GM12878 (cell line): ENCODE results near the gene SYTL2. TPM values are rescaled to one million over a fixed set of nuclear protein-coding genes. Genes with fewer than 3 reads are reported as not detected.

ENCODE experiments used
- ATAC-seq: fragments of 200-7000 bp; cut with Tn5 transposase; 3 replicates; pipeline ENCODE4 v1.9.1; 2020; ENCODE audit warnings: mild to moderate bottlenecking, moderate library complexity
- BruUV-seq: library from RNA; stranded (reverse); fragments of 400-500 nt; replicated peaks from 2 replicates; lab custom pipeline; 2021; lab: Mats Ljungman, UMichigan
- CTCF ChIA-PET: fragments of 300-600 bp; sonication (Branson Sonifier 250); formaldehyde crosslinking; extraction: SDS; loops from one replicate; lab custom pipeline; 2021; ENCODE audit warnings: inconsistent platforms; lab: Yijun Ruan, JAX
- POLR2A ChIA-PET: fragments of 350-600 bp; formaldehyde crosslinking; extraction: SDS; loops from one replicate; lab custom pipeline; 2021; ENCODE audit warnings: inconsistent platforms; lab: Charles Lee
- RAD21 ChIA-PET: fragments of 300-600 bp; sonication (Branson Sonifier 250); formaldehyde crosslinking; loops from one replicate; lab custom pipeline; 2023; ENCODE audit warnings: antibody characterized with exemption; ENCODE audit not compliant: unreplicated experiment; lab: Charles Lee
- SMC1A ChIA-PET: fragments of 300-600 bp; sonication (Branson Sonifier 250); formaldehyde crosslinking; loops from one replicate; lab custom pipeline; 2023; ENCODE audit not compliant: unreplicated experiment, uncharacterized antibody; lab: Charles Lee
- DNase-seq: peaks from one replicate; pipeline ENCODE4 v3.0.0-alpha.2; 2011; ENCODE audit warnings: low read depth, low spot score
- FAIRE-seq: peaks from 3 replicates; lab custom pipeline; 2011; peaks lifted over from hg19 to GRCh38; lab: Jason Lieb, UNC
- H2AFZ ChIP-seq: 2 replicates; pipeline ENCODE4 v1.6.0; 2011; ENCODE audit warnings: low read depth, low read length, control low read depth; ENCODE audit not compliant: control insufficient read depth
- H3K27ac ChIP-seq: 2 replicates; pipeline ENCODE4 v1.5.1; 2011; ENCODE audit warnings: control low read depth; ENCODE audit not compliant: control insufficient read depth, insufficient read depth
- H3K27me3 ChIP-seq, 2 experiments: replicated peaks in 1 of 2; 2 replicates each; pipeline versions ENCODE4 v1.6.0 to v1.6.1; 2011; ENCODE audit warnings: low read length in 1 of 2; ENCODE audit not compliant: control insufficient read depth in 2 of 2, insufficient read depth in 2 of 2
- H3K36me3 ChIP-seq, 2 experiments: 2 replicates each; pipeline ENCODE4 v1.5.1; 2011; ENCODE audit warnings: low read length in 1 of 2; ENCODE audit not compliant: control insufficient read depth in 2 of 2, insufficient read depth in 2 of 2
- H3K4me1 ChIP-seq: 2 replicates; pipeline ENCODE4 v1.6.1; 2011; ENCODE audit warnings: mild to moderate bottlenecking, low read length, moderate library complexity, mixed read lengths; ENCODE audit not compliant: control insufficient read depth, insufficient read depth
- H3K4me2 ChIP-seq: 2 replicates; pipeline ENCODE4 v1.6.0; 2011; ENCODE audit warnings: control low read depth; ENCODE audit not compliant: control insufficient read depth, insufficient read depth
- H3K4me3 ChIP-seq: fragments of 200-600 bp; sonication (generic); 2 replicates; pipeline ENCODE4 v1.5.1; 2016
- H3K79me2 ChIP-seq: 2 replicates; pipeline ENCODE4 v1.6.0; 2011; ENCODE audit warnings: low read length; ENCODE audit not compliant: control insufficient read depth, insufficient read depth
- H3K9ac ChIP-seq: 2 replicates; pipeline ENCODE4 v1.8.0; 2011; ENCODE audit warnings: low read length, control low read depth, mixed read lengths; ENCODE audit not compliant: control insufficient read depth, insufficient read depth
- H3K9me3 ChIP-seq: replicated peaks from 3 replicates; pipeline ENCODE4 v1.5.1; 2011; ENCODE audit warnings: mild to moderate bottlenecking, low read length; ENCODE audit not compliant: control insufficient read depth, insufficient read depth
- H4K20me1 ChIP-seq: 2 replicates; pipeline ENCODE4 v1.6.0; 2011; ENCODE audit not compliant: control insufficient read depth, insufficient read depth
- CTCF ChIP-seq, 3 experiments: IDR thresholded peaks in 2 of 3; conservative IDR thresholded peaks in 1 of 3; 2 replicates each; pipeline ENCODE4 v1.5.1; 2011; ENCODE audit warnings: low read depth in 3 of 3, low read length in 3 of 3, mild to moderate bottlenecking in 3 of 3, control low read depth in 2 of 3, moderate library complexity in 2 of 3, inconsistent platforms in 1 of 3, mixed read lengths in 1 of 3; ENCODE audit not compliant: control insufficient read depth in 2 of 3, insufficient read depth in 1 of 3; ENCODE audit errors: extremely low read depth in 1 of 3
- RAD21 ChIP-seq: IDR thresholded peaks from 2 replicates; pipeline ENCODE4 v1.6.1; 2011; ENCODE audit warnings: mild to moderate bottlenecking, low read depth, low read length, moderate library complexity; ENCODE audit not compliant: insufficient read depth
- SMC3 ChIP-seq: IDR thresholded peaks from 2 replicates; pipeline ENCODE4 v1.6.1; 2011; ENCODE audit warnings: low read length, improper control_type of control experiment, borderline replicate concordance
- SREBF1 ChIP-seq: IDR thresholded peaks from 2 replicates; pipeline ENCODE4 v1.6.1; 2012; ENCODE audit warnings: mild to moderate bottlenecking, low read length
- TBL1XR1 ChIP-seq: IDR thresholded peaks from 2 replicates; pipeline ENCODE4 v1.6.1; 2012; ENCODE audit warnings: low read depth, low read length, improper control_type of control experiment
- ZNF687 ChIP-seq: fragments of 450-650 bp; IDR thresholded peaks from 2 replicates; pipeline ENCODE4 v1.6.1; 2017; ENCODE audit warnings: mild to moderate bottlenecking, moderate library complexity
- WGBS: methylation state at CpG from one replicate; pipeline ENCODE4 v1.1.6; 2016; ENCODE audit warnings: low lambda C conversion rate; ENCODE audit not compliant: insufficient replicate concordance, insufficient coverage; ENCODE audit errors: missing lambda C conversion rate; 5-methylcytosine and 5-hydroxymethylcytosine counted together
- in situ Hi-C: fragments of 300-500 bp; cut with MboI; formaldehyde crosslinking; loops from 9 replicates; pipeline ENCODE4 v1.14.3; 2018; ENCODE audit warnings: mixed read lengths
- intact Hi-C: fragments of 100-400 bp; cut with micrococcal nuclease; formaldehyde crosslinking; loops from one replicate; pipeline ENCODE4 v1.14.2; 2022; ENCODE audit not compliant: unreplicated experiment
- polyA plus RNA-seq, 11 experiments: library from polyadenylated mRNA; depleted of rRNA in 4 of 11; unstranded in 6 of 11; stranded (reverse) in 5 of 11; fragments of >200 nt; fragmentation: Nextera tagmentation in 4 of 11; fragmentation: Illumina TruSeq in 1 of 11; extraction: Ambion mirVana in 4 of 11; extraction: Trizol in 1 of 11; gene quantifications; 1 replicate in 1 of 11; 2 replicates in 10 of 11; pipeline versions ENCODE4 v1.2.1 to v1.2.3, GENCODE V29; 2011 to 2016; ENCODE audit warnings: inconsistent platforms in 2 of 11, missing spikeins in 2 of 11, low read depth in 1 of 11
- total RNA-seq, 4 experiments: library from RNA; depleted of rRNA in 3 of 4; stranded (reverse); fragments of >200 nt in 3 of 4; fragmentation: Illumina TruSeq in 1 of 4; extraction: Trizol in 1 of 4; gene quantifications; 2 replicates each; pipeline versions ENCODE4 v1.2.1 to v1.2.3, GENCODE V29; 2013 to 2021
- TF ChIP-seq, protein P1 (sequence below): fragments of 450-650 bp; IDR thresholded peaks from 2 replicates; pipeline ENCODE4 v1.6.1; 2018; ENCODE audit warnings: borderline replicate concordance, mild to moderate bottlenecking; ENCODE audit not compliant: partially characterized antibody

SYTL2 gene
- total and polyA plus RNA-seq, 10 of the 15 experiments (the other 5 are each of a cell fraction or from before 2014, with no cell fraction given), result 0.02 to 1.4 (median 0.31) TPM; not detected in 2

DNA sequence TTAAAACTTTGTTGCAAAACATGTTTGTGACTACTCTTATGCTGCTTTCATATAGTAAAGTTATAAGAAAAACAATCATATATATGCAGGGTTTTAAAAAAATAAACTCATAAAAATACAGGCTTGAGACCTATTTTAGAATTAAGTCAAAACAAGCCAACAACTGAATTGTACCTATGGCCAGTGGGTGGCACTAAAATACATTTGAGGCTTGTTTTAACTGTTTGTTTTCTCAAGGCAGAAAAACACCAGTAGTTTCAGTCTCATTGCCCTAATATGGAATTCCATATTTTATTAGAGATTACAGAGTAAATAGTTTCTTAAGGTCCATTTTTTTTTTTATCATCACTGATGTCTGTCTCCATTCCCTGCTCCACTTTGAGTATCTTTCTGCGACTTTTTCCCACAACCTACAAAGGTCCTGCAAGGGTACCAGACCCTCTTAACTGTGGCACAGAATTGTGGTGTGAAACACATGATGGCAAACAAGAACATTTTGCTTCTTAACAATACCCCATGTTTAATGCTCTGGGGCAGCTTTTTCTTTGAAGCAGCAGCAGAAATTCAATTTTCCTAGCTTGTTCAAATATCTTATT, 116.5 kb downstream of the SYTL2 start:
- TF ChIP-seq SREBF1, result no peak
- TF ChIP-seq CTCF (IDR thresholded peaks at IDR 0.05 in 2 of 3, conservative IDR thresholded peaks at IDR 0.05 in 1 of 3; ENCODE audit: control insufficient read depth in 2 of 3, extremely low read depth in 1 of 3, insufficient read depth in 1 of 3, low read depth in 3 of 3, low read length in 3 of 3), result peak in 2 of 3 experiments; percentile 38 to 44; a peak in 3 of 6 replicates
- TF ChIP-seq SMC3, result peak; percentile 28; the same call in 1 of the 2 replicates
- TF ChIP-seq TBL1XR1, result no peak
- TF ChIP-seq ZNF687, result no peak
- TF ChIP-seq, protein P1, sequence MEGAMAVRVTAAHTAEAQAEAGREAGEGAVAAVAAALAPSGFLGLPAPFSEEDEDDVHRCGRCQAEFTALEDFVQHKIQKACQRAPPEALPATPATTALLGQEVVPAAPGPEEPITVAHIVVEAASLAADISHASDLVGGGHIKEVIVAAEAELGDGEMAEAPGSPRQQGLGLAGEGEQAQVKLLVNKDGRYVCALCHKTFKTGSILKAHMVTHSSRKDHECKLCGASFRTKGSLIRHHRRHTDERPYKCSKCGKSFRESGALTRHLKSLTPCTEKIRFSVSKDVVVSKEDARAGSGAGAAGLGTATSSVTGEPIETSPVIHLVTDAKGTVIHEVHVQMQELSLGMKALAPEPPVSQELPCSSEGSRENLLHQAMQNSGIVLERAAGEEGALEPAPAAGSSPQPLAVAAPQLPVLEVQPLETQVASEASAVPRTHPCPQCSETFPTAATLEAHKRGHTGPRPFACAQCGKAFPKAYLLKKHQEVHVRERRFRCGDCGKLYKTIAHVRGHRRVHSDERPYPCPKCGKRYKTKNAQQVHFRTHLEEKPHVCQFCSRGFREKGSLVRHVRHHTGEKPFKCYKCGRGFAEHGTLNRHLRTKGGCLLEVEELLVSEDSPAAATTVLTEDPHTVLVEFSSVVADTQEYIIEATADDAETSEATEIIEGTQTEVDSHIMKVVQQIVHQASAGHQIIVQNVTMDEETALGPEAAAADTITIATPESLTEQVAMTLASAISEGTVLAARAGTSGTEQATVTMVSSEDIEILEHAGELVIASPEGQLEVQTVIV, result no peak
- TF ChIP-seq RAD21, result peak; percentile 34; the same call in 1 of the 2 replicates

More for the DNA sequence above, 116.5 kb downstream of the SYTL2 start:
- intact Hi-C loops (loop anchor here (5.0 kb wide), 1 partner anchor 133 kb away; no protein-coding TSS in a partner anchor), in situ Hi-C loops (no loop called here)
- peaks cover under 1% of the 10 kb centered on the region for H3K4me1 ChIP-seq
- H3K4me2 ChIP-seq, result no peak overlapping the region
- H2AFZ ChIP-seq, result no peak overlapping the region
- H3K9ac ChIP-seq, result no peak overlapping the region
- ChIA-PET POLR2A (no interaction called here), SMC1A (interaction anchor here (0.6 kb wide), 1 partner anchor 934 kb away, joined by 3 read pairs; no protein-coding TSS in a partner anchor), CTCF (interaction anchor here (0.6 to 4.3 kb wide), 6 partner anchors 9 to 894 kb away, joined by 3 to 27 read pairs (median 4); partner anchors contain the start of genes CCDC89 and TMEM126A), RAD21 (interaction anchor here (0.6 to 1.6 kb wide), 3 partner anchors 35 to 160 kb away, joined by 3 read pairs; partner anchors contain the start of gene CCDC83)
- no peak overlapping the region for H3K27ac ChIP-seq
- no peaks in the 10 kb centered on the region; a peak in 1 of 4 replicates for H3K27me3 ChIP-seq
- ATAC-seq, result peak; percentile 67; the same call in 2 of the 3 replicates
- H3K79me2 ChIP-seq, result no peaks in the 10 kb centered on the region
- DNase-seq, result no peak
- no peaks in the 10 kb centered on the region for H3K36me3 ChIP-seq
- no peaks in the 10 kb centered on the region for H4K20me1 ChIP-seq
- no peaks in the 10 kb centered on the region for H3K9me3 ChIP-seq
- peak; percentile 57 for FAIRE-seq
- 57% methylated on average over 1 of the region's 1 CpG for WGBS
- no TSS peak for BruUV-seq
- no peak overlapping the region for H3K4me3 ChIP-seq
